ENCODE data around the gene DNAH9.

- TF ChIP-seq FOSL2 (IDR thresholded peaks at IDR 0.05), result no peak
- TF ChIP-seq FOSL2 (CRISPR knock-in tag; IDR thresholded peaks at IDR 0.05), result no peak
- no peak for TF ChIP-seq CHD2 (IDR thresholded peaks at IDR 0.05; ENCODE audit: low read length, partially characterized antibody)
Measured at GRCh38 chr17:11624976-11625375, 26.7 kb downstream of the DNAH9 start.
